Fibroblast of skin of abdomen (primary cell): ENCODE results near the gene AFAP1L2.
A peak's percentile ranks its signal among the peaks of the same experiment; 100 is the strongest.

Experiments used
- DNase-seq: peaks from one replicate; pipeline ENCODE4 v3.0.0-alpha.2; 2013

Gene AFAP1L2

GRCh38 chr10:114387784-114388183 lies 16.5 kb downstream of the AFAP1L2 start:
- DNase-seq: no peak

GRCh38 chr10:114386452-114386851 lies 17.9 kb downstream of the AFAP1L2 start:
- DNase-seq: no peak

- no peak for DNase-seq
Measured at GRCh38 chr10:114385557-114385956, 18.7 kb downstream of the AFAP1L2 start.

GRCh38 chr10:114384601-114385000 lies 19.7 kb downstream of the AFAP1L2 start:
- no peak for DNase-seq

- DNase-seq: no peak
Measured at GRCh38 chr10:114384181-114384580, 20.1 kb downstream of the AFAP1L2 start.

GRCh38 chr10:114380797-114381196 lies 23.5 kb downstream of the AFAP1L2 start:
- DNase-seq: no peak

- no peak for DNase-seq
Measured at GRCh38 chr10:114380060-114380459, 24.2 kb downstream of the AFAP1L2 start.

- peak; percentile 33 for DNase-seq
Measured at GRCh38 chr10:114379631-114380041, 24.7 kb downstream of the AFAP1L2 start.

- DNase-seq: no peak
Measured at GRCh38 chr10:114376523-114376922, 27.8 kb downstream of the AFAP1L2 start.

GRCh38 chr10:114375047-114375446 lies 29.3 kb downstream of the AFAP1L2 start:
- no peak for DNase-seq

- DNase-seq: no peak
Measured at GRCh38 chr10:114374053-114374791, 30.1 kb downstream of the AFAP1L2 start.

- no peak for DNase-seq
Measured at GRCh38 chr10:114373631-114374030, 30.7 kb downstream of the AFAP1L2 start.

- DNase-seq: no peak
Measured at GRCh38 chr10:114372995-114373394, 31.3 kb downstream of the AFAP1L2 start.

- DNase-seq: no peak
Measured at GRCh38 chr10:114372179-114372578, 32.1 kb downstream of the AFAP1L2 start.

GRCh38 chr10:114370966-114371365 lies 33.3 kb downstream of the AFAP1L2 start:
- no peak for DNase-seq

GRCh38 chr10:114370199-114370598 lies 34.1 kb downstream of the AFAP1L2 start:
- no peak for DNase-seq

- DNase-seq: no peak
Measured at GRCh38 chr10:114368057-114368391, 36.3 kb downstream of the AFAP1L2 start.

- DNase-seq: no peak
Measured at GRCh38 chr10:114367351-114368056, 36.8 kb downstream of the AFAP1L2 start.

- no peak for DNase-seq
Measured at GRCh38 chr10:114364726-114365125, 39.6 kb downstream of the AFAP1L2 start.

GRCh38 chr10:114363745-114364454 lies 40.4 kb downstream of the AFAP1L2 start:
- DNase-seq: no peak

GRCh38 chr10:114362826-114363355 lies 41.4 kb downstream of the AFAP1L2 start:
- DNase-seq: no peak

GRCh38 chr10:114359953-114360345 lies 44.4 kb downstream of the AFAP1L2 start:
- no peak for DNase-seq
